HFF-Myc (cell line): ENCODE data around the gene RAD1.

Source experiments
- DNase-seq: peaks from one replicate; pipeline ENCODE4 v3.0.0-alpha.2; 2011; ENCODE audit warnings: low read depth; ENCODE audit errors: extremely low read depth
- H3K4me3 ChIP-seq: replicated peaks from 2 replicates; pipeline ENCODE4 v1.5.1; 2011; ENCODE audit warnings: low read depth, mild to moderate bottlenecking, control low read depth, low read length
- TF ChIP-seq, protein P1 (sequence below): IDR thresholded peaks from 2 replicates; pipeline ENCODE4 v1.5.1; 2012; ENCODE audit warnings: mild to moderate bottlenecking, low read depth, low read length, control low read depth; ENCODE audit errors: missing control alignments

The RAD1 gene

DNA sequence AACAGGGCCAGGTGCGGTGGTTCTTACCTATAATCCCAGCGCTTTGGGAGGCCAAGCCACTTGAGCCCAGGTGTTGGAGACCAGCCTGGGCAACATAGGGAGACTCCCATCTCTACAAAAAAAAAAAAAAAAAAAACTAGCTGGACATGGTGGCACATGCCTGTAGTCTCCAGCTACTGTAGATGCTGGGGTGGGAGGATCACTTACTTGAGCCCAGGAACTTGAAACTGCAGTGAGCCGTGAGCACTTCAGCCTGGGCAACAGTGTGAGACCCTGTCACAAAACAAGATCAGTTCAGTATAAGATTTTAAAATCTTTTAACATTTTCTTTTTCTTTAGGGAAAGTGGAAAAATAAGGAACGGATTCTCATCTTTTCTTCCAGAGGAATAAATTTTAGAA is 2.7 kb upstream of the RAD1 start:
- peak overlapping the region; percentile 96 for H3K4me3 ChIP-seq
- no peak for DNase-seq
- TF ChIP-seq, protein P1, sequence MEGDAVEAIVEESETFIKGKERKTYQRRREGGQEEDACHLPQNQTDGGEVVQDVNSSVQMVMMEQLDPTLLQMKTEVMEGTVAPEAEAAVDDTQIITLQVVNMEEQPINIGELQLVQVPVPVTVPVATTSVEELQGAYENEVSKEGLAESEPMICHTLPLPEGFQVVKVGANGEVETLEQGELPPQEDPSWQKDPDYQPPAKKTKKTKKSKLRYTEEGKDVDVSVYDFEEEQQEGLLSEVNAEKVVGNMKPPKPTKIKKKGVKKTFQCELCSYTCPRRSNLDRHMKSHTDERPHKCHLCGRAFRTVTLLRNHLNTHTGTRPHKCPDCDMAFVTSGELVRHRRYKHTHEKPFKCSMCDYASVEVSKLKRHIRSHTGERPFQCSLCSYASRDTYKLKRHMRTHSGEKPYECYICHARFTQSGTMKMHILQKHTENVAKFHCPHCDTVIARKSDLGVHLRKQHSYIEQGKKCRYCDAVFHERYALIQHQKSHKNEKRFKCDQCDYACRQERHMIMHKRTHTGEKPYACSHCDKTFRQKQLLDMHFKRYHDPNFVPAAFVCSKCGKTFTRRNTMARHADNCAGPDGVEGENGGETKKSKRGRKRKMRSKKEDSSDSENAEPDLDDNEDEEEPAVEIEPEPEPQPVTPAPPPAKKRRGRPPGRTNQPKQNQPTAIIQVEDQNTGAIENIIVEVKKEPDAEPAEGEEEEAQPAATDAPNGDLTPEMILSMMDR, result no peak

GRCh38 chr5:34916518-34916917 is 1.2 kb upstream of the RAD1 start:
- no peak for DNase-seq
- peak overlapping the region; percentile 96 for H3K4me3 ChIP-seq
- TF ChIP-seq, protein P1, result no peak

DNA sequence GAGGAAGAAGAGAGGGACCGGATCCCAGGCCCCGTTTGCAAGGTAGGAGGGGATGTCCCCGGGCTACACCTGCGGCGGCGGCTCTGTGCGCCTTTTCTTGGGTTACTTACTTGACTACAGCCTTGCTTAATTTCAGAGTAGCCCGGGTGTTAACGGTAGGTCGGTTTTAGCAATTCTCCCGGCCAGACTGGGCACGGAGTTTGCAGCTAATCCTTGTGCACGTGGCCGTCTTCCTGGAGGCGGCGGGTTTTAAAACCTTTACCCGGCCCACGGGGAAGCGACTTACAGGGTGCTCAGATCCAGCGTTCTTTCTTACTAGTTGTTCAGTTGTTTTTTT is 520 bp upstream of the RAD1 start:
- peak overlapping the region; percentile 96 for H3K4me3 ChIP-seq
- TF ChIP-seq, protein P1, result no peak
- no peak for DNase-seq

GRCh38 chr5:34914671-34915138 is 599 bp downstream of the RAD1 start:
- DNase-seq, result no peak
- H3K4me3 ChIP-seq, result peak overlapping the region; percentile 96
- TF ChIP-seq, protein P1, result no peak

GRCh38 chr5:34913072-34913471 is 2.2 kb downstream of the RAD1 start:
- H3K4me3 ChIP-seq, result peak overlapping the region; percentile 96
- TF ChIP-seq, protein P1, result no peak
- no peak for DNase-seq

- DNase-seq, result no peak
- TF ChIP-seq, protein P1, result peak; percentile 43
- no peak overlapping the region for H3K4me3 ChIP-seq
These were observed 9.7 kb downstream of the RAD1 start for GRCh38 chr5:34905564-34905963.

DNA sequence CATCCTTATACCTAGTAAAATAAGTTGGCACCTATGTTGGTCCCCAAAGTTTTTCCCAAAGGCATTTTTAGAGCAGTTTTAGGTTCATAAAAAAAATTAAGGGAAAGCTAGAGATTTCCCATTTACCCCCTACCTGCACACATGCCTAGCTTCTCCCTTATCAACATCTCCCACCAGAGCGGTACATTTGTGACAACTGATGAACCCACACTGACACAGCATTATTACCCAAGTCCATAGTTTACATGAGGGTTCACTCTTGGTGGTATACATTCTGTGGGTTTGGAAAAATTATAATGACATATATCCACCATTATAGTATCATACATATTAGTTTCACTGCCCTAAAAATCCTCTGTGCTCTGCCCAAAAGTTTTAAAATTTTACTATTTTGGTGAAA is 12.0 kb downstream of the RAD1 start:
- no peak overlapping the region for H3K4me3 ChIP-seq
- TF ChIP-seq, protein P1, result no peak

More for the DNA sequence above, 12.0 kb downstream of the RAD1 start:
- no peak for DNase-seq
